ENCODE data around the gene MBP. TPM values are rescaled to one million over a fixed set of nuclear protein-coding genes. Genes with fewer than 3 reads are reported as not detected.

MBP gene
- total RNA-seq, 1 donor from 2014 or later: 90.6 TPM

DNA sequence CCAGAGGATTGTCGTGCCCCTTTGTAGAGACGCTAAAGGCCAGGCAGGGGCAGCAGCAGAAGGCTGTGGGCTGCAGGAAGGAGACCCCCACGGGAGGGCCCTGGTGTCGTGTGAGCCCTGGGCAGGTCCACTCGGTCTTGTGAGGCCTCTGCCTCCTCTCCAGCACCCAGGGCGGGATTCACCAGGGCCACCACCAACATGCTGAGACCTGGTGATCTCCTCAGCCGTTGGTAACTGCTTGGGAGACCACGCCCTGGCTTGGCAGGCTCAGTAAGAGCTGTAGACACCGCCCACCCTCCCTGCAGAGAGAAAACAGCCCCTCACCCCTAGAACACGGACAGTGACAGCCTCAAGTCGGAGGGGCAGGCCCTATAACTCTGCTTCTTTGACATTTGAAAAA, 21.1 kb downstream of the MBP start:
- DNase-seq: peak; percentile 70
- Histone ChIP-seq H3K27ac (peak overlapping the region; percentile 89), H3K9me3 (no peaks in the 10 kb centered on the region), H3K4me1 (peaks cover 90% of the 10 kb centered on the region), H3K4me3 (no peak overlapping the region), H3K27me3 (ENCODE audit: low read depth) (no peaks in the 10 kb centered on the region), H3K36me3 (peaks cover 6% of the 10 kb centered on the region)
- TF ChIP-seq CTCF (IDR thresholded peaks at IDR 0.05): no peak
- ATAC-seq: no peak
- intact Hi-C loops (cut with DNase I): no loop called here

DNA sequence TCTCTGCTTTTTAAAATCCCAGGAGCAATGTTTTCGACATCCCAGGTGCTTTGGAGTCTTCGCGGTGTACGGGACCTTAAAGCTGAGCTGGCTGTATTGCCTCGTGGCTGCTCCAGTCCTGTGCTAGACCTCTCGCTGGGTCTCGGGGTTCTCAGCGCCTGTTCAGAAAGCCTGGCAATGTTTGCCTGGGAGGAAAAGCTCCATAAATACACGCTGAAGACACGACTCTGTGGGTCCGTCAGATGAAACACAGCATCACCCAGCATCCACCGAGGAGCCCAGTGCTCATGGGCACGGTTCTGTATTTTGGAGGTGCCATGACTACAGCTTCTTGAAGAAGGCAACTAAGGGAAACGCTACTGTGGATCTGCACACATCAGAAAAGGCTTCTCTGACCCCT, 21.6 kb downstream of the MBP start:
- intact Hi-C loops (cut with DNase I): no loop called here

DNA sequence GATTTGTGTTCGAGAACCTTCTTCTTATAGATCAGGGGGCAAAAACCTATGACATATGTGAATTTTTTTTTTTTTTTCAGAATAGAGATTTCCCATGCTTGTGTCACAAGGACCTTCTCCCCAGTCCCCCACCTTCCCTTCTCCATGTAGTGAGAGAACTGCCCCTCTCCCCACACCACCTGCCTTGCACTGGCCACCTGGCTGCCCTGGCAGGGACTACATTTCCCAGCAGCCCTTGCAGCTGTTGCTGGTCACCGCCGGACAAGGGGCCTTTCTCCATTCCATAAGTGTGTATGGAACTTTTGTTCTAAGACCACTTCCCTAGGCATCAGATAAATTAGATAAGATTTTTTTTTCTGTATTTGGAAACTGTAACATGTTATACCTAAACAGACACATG, 22.2 kb downstream of the MBP start:
- no peak for TF ChIP-seq CTCF (IDR thresholded peaks at IDR 0.05)
- Histone ChIP-seq H3K4me1 (peaks cover 90% of the 10 kb centered on the region), H3K27ac (no peak overlapping the region), H3K36me3 (peaks cover 6% of the 10 kb centered on the region), H3K27me3 (ENCODE audit: low read depth) (no peaks in the 10 kb centered on the region), H3K9me3 (no peaks in the 10 kb centered on the region), H3K4me3 (no peak overlapping the region)
- no peak for ATAC-seq
- no peak for DNase-seq
- intact Hi-C loops (cut with DNase I): no loop called here

More for the DNA sequence above, 21.6 kb downstream of the MBP start:
- Histone ChIP-seq H3K9me3 (no peaks in the 10 kb centered on the region), H3K36me3 (peaks cover 6% of the 10 kb centered on the region), H3K27ac (peak overlapping the region; percentile 89), H3K27me3 (ENCODE audit: low read depth) (no peaks in the 10 kb centered on the region), H3K4me3 (no peak overlapping the region), H3K4me1 (peaks cover 90% of the 10 kb centered on the region)
- no peak for DNase-seq
- ATAC-seq: no peak
- TF ChIP-seq CTCF (IDR thresholded peaks at IDR 0.05): no peak

DNA sequence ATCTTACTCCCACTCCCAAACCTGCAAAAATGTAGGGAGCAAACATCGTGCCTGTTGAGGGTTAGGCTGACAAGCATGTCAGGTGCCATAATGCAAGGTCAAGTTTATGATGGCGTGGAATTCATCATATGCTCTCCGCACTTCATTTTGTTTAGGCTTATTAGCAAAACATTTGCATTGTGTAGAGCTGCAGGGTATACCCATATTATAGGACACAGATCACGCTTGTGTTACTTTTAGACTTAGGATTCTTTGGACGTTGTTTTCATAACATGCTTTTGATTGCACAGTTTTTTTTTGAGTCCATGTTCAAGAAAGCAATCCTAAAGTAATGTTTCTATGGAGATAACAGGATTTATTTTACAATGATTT, 22.9 kb downstream of the MBP start:
- Histone ChIP-seq H3K4me3 (no peak overlapping the region), H3K9me3 (no peaks in the 10 kb centered on the region), H3K4me1 (peaks cover 89% of the 10 kb centered on the region), H3K27ac (no peak overlapping the region), H3K27me3 (ENCODE audit: low read depth) (no peaks in the 10 kb centered on the region), H3K36me3 (peaks cover 6% of the 10 kb centered on the region)
- no peak for ATAC-seq
- intact Hi-C loops (cut with DNase I): no loop called here
- no peak for DNase-seq
- TF ChIP-seq CTCF (IDR thresholded peaks at IDR 0.05): no peak

GRCh38 chr18:77108821-77109647, 23.5 kb downstream of the MBP start:
- TF ChIP-seq CTCF (IDR thresholded peaks at IDR 0.05): no peak
- intact Hi-C loops (cut with DNase I): no loop called here
- no peak for DNase-seq
- no peak for ATAC-seq
- Histone ChIP-seq H3K4me3 (peak overlapping the region; percentile 15), H3K9me3 (no peaks in the 10 kb centered on the region), H3K27me3 (ENCODE audit: low read depth) (no peaks in the 10 kb centered on the region), H3K4me1 (peaks cover 89% of the 10 kb centered on the region), H3K36me3 (peaks cover 10% of the 10 kb centered on the region), H3K27ac (peak overlapping the region; percentile 54)

Measured in lower lobe of right lung (tissue), 2 donors.